Measurements from ENCODE around the gene TSPAN9. TPM values are rescaled to one million over a fixed set of nuclear protein-coding genes. Genes with fewer than 3 reads are reported as not detected.
A peak's percentile ranks its signal among the peaks of the same experiment; 100 is the strongest.

The TSPAN9 gene
- polyA plus RNA-seq, 1 donor: 24.9 TPM

GRCh38 chr12:3035815-3036702 lies 41.1 kb upstream of the TSPAN9 start:
- Histone ChIP-seq H3K4me3 (ENCODE audit: low read length) (no peak overlapping the region), H3K9me3 (ENCODE audit: control insufficient read depth, low read depth, low read length) (no peaks in the 10 kb centered on the region), H3K27ac (ENCODE audit: low read length) (no peak overlapping the region), H3K4me1 (ENCODE audit: control insufficient read depth, insufficient read depth, low read length) (peaks cover 3% of the 10 kb centered on the region), H3K27me3 (ENCODE audit: control insufficient read depth, insufficient read depth, low read length) (no peaks in the 10 kb centered on the region), H3K36me3 (ENCODE audit: control insufficient read depth, insufficient read depth, low read length) (peaks cover 2% of the 10 kb centered on the region)
- 92% methylated on average over 2 of the region's 16 CpGs for WGBS (ENCODE audit: insufficient coverage, low lambda C conversion rate)
- DNase-seq: no peak

GRCh38 chr12:3036901-3037600 lies 40.1 kb upstream of the TSPAN9 start:
- WGBS (ENCODE audit: insufficient coverage, low lambda C conversion rate): no CpG with 5 or more reads among the region's 12 CpGs
- DNase-seq: no peak
- H3K27me3 ChIP-seq (ENCODE audit: control insufficient read depth, insufficient read depth, low read length): no peaks in the 10 kb centered on the region
- no peaks in the 10 kb centered on the region for H3K9me3 ChIP-seq (ENCODE audit: control insufficient read depth, low read depth, low read length)
- H3K27ac ChIP-seq (ENCODE audit: low read length): no peak overlapping the region
- H3K4me3 ChIP-seq (ENCODE audit: low read length): no peak overlapping the region
- peaks cover 3% of the 10 kb centered on the region for H3K4me1 ChIP-seq (ENCODE audit: control insufficient read depth, insufficient read depth, low read length)
- H3K36me3 ChIP-seq (ENCODE audit: control insufficient read depth, insufficient read depth, low read length): peaks cover 2% of the 10 kb centered on the region

- Histone ChIP-seq H3K4me3 (ENCODE audit: low read length) (no peak overlapping the region), H3K4me1 (ENCODE audit: control insufficient read depth, insufficient read depth, low read length) (peaks cover 3% of the 10 kb centered on the region), H3K27me3 (ENCODE audit: control insufficient read depth, insufficient read depth, low read length) (no peaks in the 10 kb centered on the region), H3K27ac (ENCODE audit: low read length) (no peak overlapping the region), H3K9me3 (ENCODE audit: control insufficient read depth, low read depth, low read length) (no peaks in the 10 kb centered on the region), H3K36me3 (ENCODE audit: control insufficient read depth, insufficient read depth, low read length) (peaks cover 2% of the 10 kb centered on the region)
- no peak for DNase-seq
- WGBS (ENCODE audit: insufficient coverage, low lambda C conversion rate): no CpG with 5 or more reads among the region's 7 CpGs
Observed at GRCh38 chr12:3038166-3038565, 39.0 kb upstream of the TSPAN9 start.

GRCh38 chr12:3038926-3039510 lies 38.2 kb upstream of the TSPAN9 start:
- Histone ChIP-seq H3K36me3 (ENCODE audit: control insufficient read depth, insufficient read depth, low read length) (peaks cover 2% of the 10 kb centered on the region), H3K9me3 (ENCODE audit: control insufficient read depth, low read depth, low read length) (no peaks in the 10 kb centered on the region), H3K4me1 (ENCODE audit: control insufficient read depth, insufficient read depth, low read length) (peaks cover under 1% of the 10 kb centered on the region), H3K27ac (ENCODE audit: low read length) (no peak overlapping the region), H3K27me3 (ENCODE audit: control insufficient read depth, insufficient read depth, low read length) (no peaks in the 10 kb centered on the region), H3K4me3 (ENCODE audit: low read length) (no peak overlapping the region)
- WGBS (ENCODE audit: insufficient coverage, low lambda C conversion rate): no CpG with 5 or more reads among the region's 11 CpGs
- no peak for DNase-seq

- Histone ChIP-seq H3K27ac (ENCODE audit: low read length) (no peak overlapping the region), H3K36me3 (ENCODE audit: control insufficient read depth, insufficient read depth, low read length) (peaks cover 2% of the 10 kb centered on the region), H3K4me3 (ENCODE audit: low read length) (no peak overlapping the region), H3K4me1 (ENCODE audit: control insufficient read depth, insufficient read depth, low read length) (no peaks in the 10 kb centered on the region), H3K9me3 (ENCODE audit: control insufficient read depth, low read depth, low read length) (no peaks in the 10 kb centered on the region), H3K27me3 (ENCODE audit: control insufficient read depth, insufficient read depth, low read length) (no peaks in the 10 kb centered on the region)
- DNase-seq: no peak
- no CpG with 5 or more reads among the region's 15 CpGs for WGBS (ENCODE audit: insufficient coverage, low lambda C conversion rate)
Observed at GRCh38 chr12:3040026-3040656, 37.0 kb upstream of the TSPAN9 start.

- no peaks in the 10 kb centered on the region for H3K9me3 ChIP-seq (ENCODE audit: control insufficient read depth, low read depth, low read length)
- H3K4me3 ChIP-seq (ENCODE audit: low read length): no peak overlapping the region
- H3K27me3 ChIP-seq (ENCODE audit: control insufficient read depth, insufficient read depth, low read length): no peaks in the 10 kb centered on the region
- no peak for DNase-seq
- H3K27ac ChIP-seq (ENCODE audit: low read length): no peak overlapping the region
- no CpG with 5 or more reads among the region's 29 CpGs for WGBS (ENCODE audit: insufficient coverage, low lambda C conversion rate)
- H3K4me1 ChIP-seq (ENCODE audit: control insufficient read depth, insufficient read depth, low read length): no peaks in the 10 kb centered on the region
- peaks cover 2% of the 10 kb centered on the region for H3K36me3 ChIP-seq (ENCODE audit: control insufficient read depth, insufficient read depth, low read length)
Observed at GRCh38 chr12:3040663-3041544, 36.3 kb upstream of the TSPAN9 start.

- Histone ChIP-seq H3K27me3 (ENCODE audit: control insufficient read depth, insufficient read depth, low read length) (no peaks in the 10 kb centered on the region), H3K4me3 (ENCODE audit: low read length) (no peak overlapping the region), H3K9me3 (ENCODE audit: control insufficient read depth, low read depth, low read length) (no peaks in the 10 kb centered on the region), H3K36me3 (ENCODE audit: control insufficient read depth, insufficient read depth, low read length) (peaks cover 2% of the 10 kb centered on the region), H3K4me1 (ENCODE audit: control insufficient read depth, insufficient read depth, low read length) (no peaks in the 10 kb centered on the region), H3K27ac (ENCODE audit: low read length) (no peak overlapping the region)
- DNase-seq: peak; percentile 48 to 52
- WGBS (ENCODE audit: insufficient coverage, low lambda C conversion rate): no CpG with 5 or more reads among the region's 11 CpGs
Observed at GRCh38 chr12:3041558-3042164, 35.5 kb upstream of the TSPAN9 start.

- peaks cover under 1% of the 10 kb centered on the region for H3K27me3 ChIP-seq (ENCODE audit: control insufficient read depth, insufficient read depth, low read length)
- peaks cover 2% of the 10 kb centered on the region for H3K36me3 ChIP-seq (ENCODE audit: control insufficient read depth, insufficient read depth, low read length)
- DNase-seq: no peak
- H3K27ac ChIP-seq (ENCODE audit: low read length): no peak overlapping the region
- H3K4me1 ChIP-seq (ENCODE audit: control insufficient read depth, insufficient read depth, low read length): no peaks in the 10 kb centered on the region
- H3K4me3 ChIP-seq (ENCODE audit: low read length): no peak overlapping the region
- no CpG with 5 or more reads among the region's 8 CpGs for WGBS (ENCODE audit: insufficient coverage, low lambda C conversion rate)
- no peaks in the 10 kb centered on the region for H3K9me3 ChIP-seq (ENCODE audit: control insufficient read depth, low read depth, low read length)
Observed at GRCh38 chr12:3042394-3042793, 34.8 kb upstream of the TSPAN9 start.

- Histone ChIP-seq H3K27ac (ENCODE audit: low read length) (no peak overlapping the region), H3K9me3 (ENCODE audit: control insufficient read depth, low read depth, low read length) (no peaks in the 10 kb centered on the region), H3K27me3 (ENCODE audit: control insufficient read depth, insufficient read depth, low read length) (peaks cover 4% of the 10 kb centered on the region), H3K36me3 (ENCODE audit: control insufficient read depth, insufficient read depth, low read length) (peaks cover 2% of the 10 kb centered on the region), H3K4me1 (ENCODE audit: control insufficient read depth, insufficient read depth, low read length) (no peaks in the 10 kb centered on the region), H3K4me3 (ENCODE audit: low read length) (no peak overlapping the region)
- WGBS (ENCODE audit: insufficient coverage, low lambda C conversion rate): no CpG with 5 or more reads among the region's 4 CpGs
- DNase-seq: no peak
Observed at GRCh38 chr12:3042826-3043225, 34.4 kb upstream of the TSPAN9 start.

Measured in large intestine (tissue), 3 donors.